ENCODE measurements around the gene PPAT. TPM values are rescaled to one million over a fixed set of nuclear protein-coding genes. Genes with fewer than 3 reads are reported as not detected.
"Not testable (repeated sequence)": the region's sequence is repeated elsewhere in the genome, so short reads cannot be mapped to it uniquely, and the experiment has no call there.

PPAT gene
- total RNA-seq = 5.8 TPM

- peak; percentile 98 for DNase-seq (ENCODE audit: low spot score)
Measured at GRCh38 chr4:56435140-56435926, at the start of gene PPAT. Gene PPAT, minus strand, starts transcription at chr4:56435615. Its CDS starts 138 bp downstream, at chr4:56435477.

DNA sequence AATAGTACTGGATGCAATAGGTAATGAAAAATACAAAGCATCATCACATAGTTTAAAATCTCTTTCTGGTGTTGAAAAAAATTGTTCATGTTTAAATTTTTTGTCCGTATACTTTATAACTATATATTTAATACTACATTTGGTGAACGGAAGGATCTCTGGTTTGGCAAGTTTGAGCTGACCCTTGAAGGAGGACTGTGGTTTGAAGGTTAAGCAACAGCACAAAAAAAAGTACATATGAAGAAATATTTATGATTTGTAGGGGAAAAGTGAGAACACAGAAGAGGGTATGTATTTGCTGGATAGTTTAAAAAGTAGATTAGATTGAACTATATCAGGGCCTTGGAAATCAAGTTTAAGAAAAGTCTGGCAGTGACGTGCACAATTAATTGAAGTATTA is 45.3 kb upstream of the PPAT start:
- no peak for DNase-seq (ENCODE audit: low spot score)

GRCh38 chr4:56477192-56477702 is 41.8 kb upstream of the PPAT start:
- no peak for DNase-seq (ENCODE audit: low spot score)

DNA sequence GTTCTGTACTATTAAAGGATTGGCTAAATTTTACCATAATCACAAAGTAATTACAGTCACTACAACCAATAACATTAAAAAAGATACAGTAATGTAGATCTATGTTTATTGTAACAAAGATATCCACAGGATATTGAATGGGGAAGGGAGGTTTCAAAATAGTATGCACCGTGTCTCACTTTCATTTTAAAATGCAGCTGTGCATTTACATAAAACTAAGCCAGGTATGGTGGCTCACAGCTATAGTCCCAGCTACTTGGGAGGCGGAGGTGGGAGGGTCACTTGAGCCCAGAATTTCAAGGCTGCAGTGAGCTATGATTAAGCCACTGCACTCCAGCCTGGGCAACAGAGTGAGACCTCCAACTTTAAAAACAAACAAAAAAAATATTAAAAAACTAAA is 40.5 kb upstream of the PPAT start:
- DNase-seq (ENCODE audit: low spot score) = no peak

DNA sequence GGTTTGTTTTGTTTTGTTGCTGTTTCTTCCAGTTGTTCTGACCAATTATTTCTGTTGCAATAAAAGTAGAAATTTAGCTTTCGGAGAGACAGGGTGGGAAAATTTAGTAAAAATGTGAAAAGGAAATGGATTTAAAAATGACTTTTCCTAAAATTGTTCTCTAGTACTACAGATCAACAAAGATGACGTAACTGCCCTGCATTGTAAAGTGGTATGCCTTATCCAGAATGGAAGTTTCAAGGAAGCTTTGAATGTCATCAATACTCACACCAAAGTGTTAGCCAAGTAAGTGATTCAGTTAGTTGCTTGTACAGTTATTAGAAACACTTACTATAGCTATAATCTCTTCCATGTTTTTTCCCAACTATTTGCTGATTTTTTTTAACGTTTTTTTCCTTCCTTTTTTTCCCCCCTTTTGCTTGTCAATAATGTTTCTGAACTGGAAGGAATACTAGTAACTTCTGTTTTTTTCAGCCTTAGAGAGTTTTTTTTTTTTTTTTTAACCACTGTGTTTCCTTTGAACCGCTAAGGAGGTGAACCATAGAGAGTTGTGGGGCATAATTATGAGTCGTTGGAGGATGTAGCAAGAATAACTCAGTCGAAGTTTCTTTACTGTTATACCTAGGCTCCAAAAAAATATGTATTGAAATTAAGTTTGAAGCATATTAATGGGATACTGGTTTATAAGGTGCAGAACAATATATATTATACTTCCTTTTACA is 34.2 kb upstream of the PPAT start:
- no peak for DNase-seq (ENCODE audit: low spot score)

GRCh38 chr4:56468097-56468422 is 32.6 kb upstream of the PPAT start:
- peak; percentile 13 for DNase-seq (ENCODE audit: low spot score)

DNA sequence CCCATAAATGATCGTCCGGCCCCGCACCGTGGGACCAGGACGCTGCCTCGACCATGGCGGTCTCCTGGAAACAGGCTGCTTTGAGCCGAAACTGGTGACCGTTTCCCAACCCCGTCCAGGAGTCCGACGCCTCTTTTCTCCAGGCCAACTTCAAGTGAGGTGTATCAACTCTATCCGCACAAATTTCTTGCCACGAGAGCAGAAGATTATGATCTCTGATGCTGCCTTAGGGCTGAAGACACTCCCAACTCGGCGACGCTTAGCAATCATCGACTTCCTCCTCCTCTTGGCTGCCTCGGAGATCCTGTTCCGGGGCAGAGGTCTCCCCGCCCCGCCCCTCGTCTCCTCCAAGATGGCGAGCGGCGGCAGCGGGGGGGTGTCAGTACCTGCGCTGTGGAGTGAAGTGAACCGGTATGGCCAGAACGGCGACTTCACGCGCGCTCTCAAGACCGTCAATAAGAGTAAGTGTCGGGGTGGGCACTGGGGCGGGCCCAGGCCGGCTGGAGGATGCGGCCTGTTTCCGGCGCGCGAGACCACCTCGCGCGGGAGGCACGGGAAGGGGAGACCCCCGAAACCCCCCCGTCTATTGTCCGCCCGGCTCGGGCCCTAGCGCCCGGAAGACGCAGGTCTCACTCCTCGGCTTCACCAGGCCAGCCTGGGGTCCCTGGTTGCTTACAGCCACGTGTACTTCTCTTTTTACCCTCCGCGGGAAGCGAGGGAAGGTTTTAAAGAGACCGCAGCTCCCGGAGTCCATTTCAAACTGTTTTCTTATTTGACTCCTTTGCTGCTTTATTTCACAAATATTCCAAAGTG is 32.1 kb upstream of the PPAT start, which contains the start of gene SRP72:
TSS of gene SRP72 (plus strand) at position 334 of the 813 bp plus-strand sequence. CDS start at position 353, 19 bp downstream.
- peak; percentile 87 for DNase-seq (ENCODE audit: low spot score)

DNA sequence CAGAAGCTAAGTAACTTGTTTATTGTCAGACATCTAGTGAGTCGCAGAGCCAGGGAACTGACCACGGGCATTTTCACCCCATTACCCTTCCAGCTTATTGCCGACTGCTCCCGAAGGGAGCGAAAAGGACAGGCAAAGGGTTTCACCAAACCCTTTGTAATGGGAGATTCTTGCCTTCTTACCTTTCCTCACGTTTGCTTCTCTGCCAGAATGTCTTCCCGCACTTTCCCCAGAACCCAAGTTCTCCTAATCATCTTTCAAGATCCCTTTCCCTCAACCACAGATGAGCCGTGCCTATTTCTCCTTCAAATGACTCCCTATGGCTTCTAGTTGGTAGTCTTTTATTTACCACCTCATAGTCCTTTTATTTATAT is 31.5 kb upstream of the PPAT start:
- no peak for DNase-seq (ENCODE audit: low spot score)

DNA sequence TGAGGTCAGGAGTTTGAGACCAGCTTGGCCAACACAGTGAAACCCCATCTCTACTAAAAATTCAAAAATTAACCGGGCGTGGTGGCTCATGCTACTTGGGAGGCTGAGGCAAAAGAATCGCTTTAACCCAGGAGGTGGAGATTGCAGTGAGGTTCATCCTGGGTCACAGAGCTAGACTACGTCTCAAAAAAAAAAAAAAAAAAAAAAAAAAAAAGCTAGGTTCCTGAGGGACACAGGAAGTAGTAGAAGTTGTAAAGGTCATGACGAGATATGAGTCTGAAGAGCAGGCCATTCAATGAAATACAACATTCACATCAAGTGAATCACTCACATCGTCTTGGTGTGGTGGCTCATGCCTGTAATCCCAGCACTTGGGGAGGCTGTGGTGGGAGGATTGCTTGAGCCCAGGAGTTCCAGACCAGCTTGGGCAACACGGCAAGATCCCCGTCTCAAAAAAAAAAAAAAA is 30.9 kb upstream of the PPAT start:
- not testable (repeated sequence) for DNase-seq (ENCODE audit: low spot score)

GRCh38 chr4:56465599-56466295 is 30.3 kb upstream of the PPAT start:
- no peak for DNase-seq (ENCODE audit: low spot score)

- DNase-seq (ENCODE audit: low spot score) = no peak
Measured at GRCh38 chr4:56464581-56464980, 29.2 kb upstream of the PPAT start.

GRCh38 chr4:56463711-56464110 is 28.3 kb upstream of the PPAT start:
- no peak for DNase-seq (ENCODE audit: low spot score)

DNA sequence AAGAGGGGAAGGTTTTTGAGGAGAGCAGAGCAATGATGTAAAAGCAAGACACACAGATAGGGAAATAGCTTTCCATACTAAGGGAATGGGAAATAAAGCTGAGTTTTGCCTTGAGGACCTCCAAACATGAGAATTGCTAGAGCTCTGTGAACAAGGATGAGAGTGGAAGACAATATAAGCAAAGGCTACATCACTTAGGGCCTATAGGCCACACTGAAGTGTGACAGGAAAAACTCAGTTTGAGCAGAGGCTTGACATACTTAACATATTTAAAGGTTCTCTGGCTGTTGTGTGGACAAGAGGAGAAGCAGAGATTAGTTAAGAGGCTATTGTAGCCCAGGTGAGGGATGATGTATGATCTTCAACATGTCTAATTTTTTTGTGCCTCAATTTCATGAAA is 26.7 kb upstream of the PPAT start:
- DNase-seq (ENCODE audit: low spot score) = no peak

DNA sequence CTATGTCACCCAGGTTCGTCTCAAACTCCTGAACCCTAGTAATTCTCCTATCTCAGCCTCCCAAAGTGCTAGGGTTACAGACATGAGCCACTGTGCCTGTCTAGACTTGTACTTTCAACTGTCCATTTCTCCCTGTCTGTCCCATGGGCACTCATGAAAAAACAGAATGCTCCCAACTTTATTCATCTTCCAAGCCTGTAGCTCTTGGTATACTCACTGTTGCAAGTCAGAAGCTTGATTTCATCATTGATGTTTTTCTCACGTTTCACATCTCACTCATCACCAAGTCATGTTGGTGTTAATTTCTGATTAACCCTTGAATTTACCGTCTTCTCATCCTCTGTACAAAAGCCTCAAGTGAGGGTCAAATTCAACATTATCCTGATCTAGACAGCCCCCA is 24.7 kb upstream of the PPAT start:
- DNase-seq (ENCODE audit: low spot score) = no peak

- DNase-seq (ENCODE audit: low spot score) = no peak
Measured at GRCh38 chr4:56450342-56450741, 14.9 kb upstream of the PPAT start.

GRCh38 chr4:56449475-56449874 is 14.1 kb upstream of the PPAT start:
- not testable (repeated sequence) for DNase-seq (ENCODE audit: low spot score)

DNA sequence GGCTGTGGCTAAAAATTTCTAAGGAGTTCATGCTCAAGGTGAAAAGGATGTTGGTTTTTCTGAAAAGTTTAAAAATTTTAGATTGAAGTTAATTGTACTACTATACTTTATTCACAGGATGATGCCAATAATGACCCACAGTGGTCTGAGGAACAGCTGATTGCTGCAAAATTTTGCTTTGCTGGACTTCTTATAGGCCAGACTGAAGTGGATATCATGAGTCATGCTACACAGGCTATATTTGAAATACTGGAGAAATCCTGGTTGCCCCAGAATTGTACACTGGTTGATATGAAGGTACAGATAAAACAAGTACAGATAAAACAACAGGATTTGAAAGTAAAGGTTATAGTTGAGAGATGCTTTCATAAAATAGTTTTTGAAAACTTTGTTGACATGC is 12.9 kb upstream of the PPAT start:
- DNase-seq (ENCODE audit: low spot score) = no peak

DNA sequence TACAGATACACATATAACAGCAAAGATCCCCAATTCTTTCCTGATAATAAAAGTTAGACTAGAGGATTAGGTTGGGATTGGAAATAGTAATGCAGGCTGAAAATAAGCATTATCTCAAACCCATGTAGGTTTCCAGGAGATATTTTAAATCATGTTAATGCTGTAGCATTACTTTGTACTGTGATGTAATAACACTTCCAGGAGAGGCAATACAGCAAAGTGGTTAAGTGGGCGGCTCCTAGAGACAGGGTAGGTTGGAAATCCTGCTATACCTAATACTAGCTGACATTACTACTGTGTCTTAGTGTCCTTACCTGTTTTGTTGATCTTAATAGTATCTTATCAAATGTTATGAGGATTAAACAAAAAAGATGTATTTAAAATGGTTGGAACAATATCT is 10.3 kb upstream of the PPAT start:
- no peak for DNase-seq (ENCODE audit: low spot score)

- DNase-seq (ENCODE audit: low spot score) = no peak
Measured at GRCh38 chr4:56444719-56445118, 9.3 kb upstream of the PPAT start.

DNA sequence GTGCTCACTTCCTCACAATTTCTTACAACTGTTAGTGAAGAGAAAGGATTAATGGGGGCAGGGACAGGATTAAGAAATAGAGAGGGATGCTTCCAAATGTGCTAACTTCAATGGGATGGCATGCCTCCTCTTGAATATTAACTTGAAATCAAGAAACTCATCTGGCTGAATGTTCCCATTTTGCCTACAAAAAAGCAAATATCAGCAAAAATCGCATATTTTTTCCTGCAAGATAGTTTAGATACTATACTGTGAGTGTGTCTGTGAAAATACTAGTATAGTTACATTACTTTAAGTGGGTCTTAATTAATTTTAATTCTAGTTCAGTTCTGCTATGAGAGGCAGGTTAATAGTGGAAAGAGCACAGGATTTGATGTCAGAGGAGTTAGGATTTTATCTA is 5.6 kb upstream of the PPAT start:
- no peak for DNase-seq (ENCODE audit: low spot score)

DNA sequence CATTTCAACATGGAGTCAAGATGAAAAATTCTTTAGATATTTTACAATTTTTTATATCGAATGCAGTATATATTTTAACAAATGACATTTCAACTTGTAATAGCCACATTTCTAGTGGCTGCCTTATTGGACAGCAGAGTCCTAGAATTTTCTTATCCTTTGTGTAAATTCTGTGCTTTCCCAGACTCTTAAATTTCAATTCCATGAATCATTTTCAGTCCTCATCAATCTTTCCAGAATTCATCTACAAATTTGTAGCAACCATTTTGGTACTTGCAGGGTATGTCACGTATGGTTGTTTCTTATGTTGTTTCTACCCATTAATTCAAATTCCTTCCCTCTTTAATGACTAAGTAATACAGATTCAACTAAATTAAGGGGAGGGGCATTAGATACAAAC is 3.4 kb upstream of the PPAT start:
- DNase-seq (ENCODE audit: low spot score) = no peak
